NCI-H1436 treated with DMSO at 0.1 percent for 48 hours (cell line): ENCODE data around the gene LIPT2.

Source experiments
- DNase-seq: peaks from one replicate; lab custom pipeline; 2025; lab: John Stamatoyannopoulos, UW

Gene LIPT2

DNA sequence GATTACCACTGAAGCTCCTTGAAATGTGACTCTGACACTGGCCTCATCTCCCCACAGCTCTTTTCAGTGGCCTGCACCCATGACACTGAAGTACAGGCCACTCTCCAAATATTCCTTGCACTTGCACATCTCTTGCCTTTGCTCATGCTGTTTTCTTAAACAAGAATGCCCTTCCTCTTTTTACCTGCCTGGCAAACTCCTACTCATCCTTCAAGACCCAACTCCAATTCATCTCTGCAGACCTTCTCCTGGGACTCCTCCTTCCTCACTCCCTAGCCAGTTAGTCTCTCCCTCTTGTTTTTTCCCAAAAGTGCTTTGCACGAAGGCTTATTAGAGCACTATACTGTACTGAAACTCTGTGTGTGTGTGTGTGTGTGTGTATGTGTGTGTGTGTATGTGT is 28.8 kb downstream of the LIPT2 start:
- DNase-seq, result no peak

DNA sequence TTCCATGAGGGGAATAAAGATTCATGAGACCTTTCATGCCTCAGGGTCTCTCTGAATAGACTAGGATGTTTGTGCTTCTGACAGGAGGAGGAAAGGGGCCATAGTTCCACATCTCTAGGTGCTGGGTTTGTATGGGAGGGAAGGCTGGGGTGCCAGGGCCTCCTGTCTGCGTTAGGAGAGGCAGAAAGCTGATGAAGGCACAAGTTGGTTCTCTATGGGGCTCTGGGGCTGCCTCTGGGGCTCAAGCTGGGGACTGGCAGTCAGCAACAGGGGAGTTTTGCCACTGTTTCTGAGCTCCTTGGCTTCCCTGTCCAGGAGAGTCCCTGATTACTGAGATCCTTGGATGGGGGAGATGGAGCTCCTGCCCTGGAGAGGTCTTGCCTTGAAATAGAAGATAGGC is 30.3 kb downstream of the LIPT2 start:
- no peak for DNase-seq

DNA sequence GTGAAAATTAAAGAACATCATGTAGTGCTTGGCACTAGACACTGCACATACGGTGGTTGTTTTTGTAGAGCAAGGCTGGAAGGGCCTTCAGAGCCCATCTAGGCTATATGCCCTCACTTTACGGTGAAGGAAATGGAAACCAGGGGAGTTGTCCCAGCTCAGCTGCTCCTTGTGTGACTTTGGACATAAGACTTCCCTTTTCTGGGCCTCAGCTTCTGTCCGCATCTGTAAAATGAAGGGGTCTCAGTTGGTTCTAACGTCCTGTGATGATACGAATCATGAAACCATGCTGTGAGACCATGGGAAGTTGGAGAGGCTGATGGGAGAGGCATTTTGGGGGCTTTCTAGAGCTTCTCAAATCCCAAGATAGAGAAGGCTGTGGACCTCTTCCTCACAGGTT is 30.9 kb downstream of the LIPT2 start:
- no peak for DNase-seq

DNA sequence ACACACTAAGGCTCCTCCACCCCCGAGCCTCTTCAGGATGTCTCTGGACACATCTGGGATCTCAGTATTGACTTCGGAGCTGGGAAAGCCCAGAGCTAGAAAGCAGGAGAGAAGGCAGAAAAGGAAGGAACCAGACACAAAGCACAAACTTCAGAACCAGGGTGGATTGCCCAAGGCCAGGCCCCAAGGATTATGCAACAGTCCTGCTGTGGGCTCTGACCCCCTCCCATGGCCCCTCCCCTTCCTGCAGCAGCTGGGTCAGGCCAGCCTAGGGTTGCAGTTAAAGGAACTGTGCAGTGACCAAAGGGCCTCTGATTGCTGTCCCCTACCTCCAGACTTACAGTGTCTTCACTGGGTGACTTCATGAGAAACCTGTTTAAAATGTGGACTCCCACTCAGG is 31.5 kb downstream of the LIPT2 start:
- no peak for DNase-seq

DNA sequence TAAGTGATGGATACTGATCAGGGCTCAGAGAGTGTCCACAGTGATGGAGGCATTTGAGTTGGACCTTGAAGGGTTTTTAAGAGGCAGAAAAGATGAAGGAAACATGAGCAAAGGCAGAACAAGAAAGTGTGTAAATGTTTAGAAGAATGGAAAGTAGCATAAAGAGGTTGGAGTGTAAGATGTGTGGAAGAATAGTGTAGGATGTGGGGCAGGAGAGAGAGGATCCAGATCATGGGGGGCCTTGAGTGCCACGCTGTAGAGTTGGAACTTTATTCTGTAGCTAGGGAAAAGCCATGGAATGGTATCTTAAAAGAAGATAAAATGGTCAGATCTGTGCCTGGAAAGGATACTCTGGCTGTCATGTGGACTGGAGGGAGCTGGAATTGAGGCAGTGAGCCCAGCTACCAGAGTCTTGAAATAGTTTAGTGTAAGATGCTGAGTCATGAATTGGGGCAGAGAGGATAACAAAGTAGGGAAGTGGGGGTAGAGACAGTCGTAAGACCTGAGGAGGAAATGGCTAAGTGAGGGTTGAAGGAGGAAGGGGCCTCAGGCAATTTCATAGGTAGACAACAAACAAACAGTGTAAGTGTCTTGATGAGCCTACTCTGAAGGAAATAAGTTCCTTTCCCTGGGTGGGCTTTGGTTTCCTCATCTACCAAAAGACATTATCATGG is 32.9 kb downstream of the LIPT2 start:
- DNase-seq, result no peak

DNA sequence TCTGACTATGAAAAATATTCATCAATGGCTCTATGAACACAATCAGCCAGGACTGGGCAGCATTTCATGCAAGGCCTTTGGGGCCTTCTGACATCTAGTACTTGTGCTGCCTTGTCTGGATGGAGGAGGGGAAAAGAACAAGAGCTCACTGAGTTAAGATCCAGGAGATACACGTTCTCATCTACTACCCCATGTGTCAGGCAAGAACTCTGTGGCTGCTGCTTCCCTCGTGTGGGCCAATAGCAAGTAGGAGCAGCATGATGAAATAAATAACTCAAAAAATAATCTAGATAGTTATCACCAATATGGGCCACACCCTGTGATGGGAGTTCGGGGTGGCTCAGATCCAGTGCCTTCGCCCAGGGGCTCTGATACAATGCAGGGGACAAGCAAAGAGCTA is 33.5 kb downstream of the LIPT2 start:
- no peak for DNase-seq

DNA sequence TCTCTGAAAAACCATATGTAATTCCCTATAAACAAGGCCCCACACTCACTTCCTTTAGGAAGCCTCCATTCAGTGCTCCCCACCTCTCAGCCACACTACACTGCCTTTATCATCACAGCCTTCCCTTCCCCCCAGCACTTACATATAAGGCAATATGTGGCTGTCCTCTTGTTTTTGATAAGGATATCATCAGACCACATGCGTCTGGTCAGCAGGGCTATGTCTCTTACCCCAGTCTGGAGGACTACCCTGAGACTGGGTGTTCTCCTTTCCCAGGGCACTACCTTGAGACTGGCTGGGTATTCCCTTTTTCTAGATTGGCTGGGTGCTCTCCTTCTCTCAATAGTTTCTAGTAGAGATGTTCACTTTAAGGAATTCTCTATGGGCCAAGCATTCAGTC is 33.9 kb downstream of the LIPT2 start:
- DNase-seq, result no peak

DNA sequence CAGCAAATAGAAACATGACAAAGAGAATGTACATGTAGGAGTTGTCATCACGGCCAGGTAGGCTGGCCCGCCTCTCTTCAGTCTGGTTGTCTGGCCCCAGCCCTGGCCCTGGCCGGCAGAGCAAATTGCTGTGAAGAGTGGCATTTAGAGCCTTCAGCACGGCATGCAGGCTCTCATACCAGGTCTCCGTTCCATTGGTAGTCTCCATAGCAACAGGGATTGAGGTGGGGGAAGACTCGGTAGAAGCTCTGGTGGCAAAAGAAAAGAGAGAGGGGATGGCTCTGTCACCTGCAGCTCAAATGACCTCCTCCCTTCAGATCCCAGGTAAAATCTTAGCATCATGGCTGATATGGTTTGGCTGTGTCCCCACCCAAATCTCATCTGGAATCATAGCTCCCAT is 36.2 kb downstream of the LIPT2 start:
- no peak for DNase-seq

DNA sequence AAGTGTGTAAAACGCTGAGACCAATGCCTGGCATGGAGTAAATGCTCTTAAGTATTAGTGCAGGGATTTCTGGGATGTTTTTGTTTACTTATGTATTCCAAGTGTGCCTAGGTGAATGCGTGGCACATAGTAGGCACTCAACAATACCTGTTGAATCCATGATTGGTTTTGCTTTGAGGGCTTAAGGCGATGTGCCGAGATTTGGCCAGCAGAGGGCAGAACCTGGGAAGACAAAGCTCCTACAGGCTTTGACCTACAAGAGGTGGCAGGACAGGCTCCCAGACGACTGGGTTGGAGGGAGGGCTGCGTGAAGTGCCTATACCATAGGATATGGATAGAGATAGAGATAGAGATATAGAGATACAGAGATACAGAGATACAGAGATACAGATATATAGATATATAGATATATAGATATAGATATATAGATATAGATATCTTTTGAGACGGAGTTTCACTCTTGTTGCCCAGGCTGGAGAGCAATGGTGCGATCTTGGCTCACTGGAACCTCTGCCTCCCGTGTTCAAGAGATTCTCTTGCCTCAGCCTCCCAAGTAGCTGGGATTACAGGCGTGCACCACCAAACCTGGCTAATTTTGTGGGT is 40.0 kb downstream of the LIPT2 start:
- DNase-seq, result no peak

DNA sequence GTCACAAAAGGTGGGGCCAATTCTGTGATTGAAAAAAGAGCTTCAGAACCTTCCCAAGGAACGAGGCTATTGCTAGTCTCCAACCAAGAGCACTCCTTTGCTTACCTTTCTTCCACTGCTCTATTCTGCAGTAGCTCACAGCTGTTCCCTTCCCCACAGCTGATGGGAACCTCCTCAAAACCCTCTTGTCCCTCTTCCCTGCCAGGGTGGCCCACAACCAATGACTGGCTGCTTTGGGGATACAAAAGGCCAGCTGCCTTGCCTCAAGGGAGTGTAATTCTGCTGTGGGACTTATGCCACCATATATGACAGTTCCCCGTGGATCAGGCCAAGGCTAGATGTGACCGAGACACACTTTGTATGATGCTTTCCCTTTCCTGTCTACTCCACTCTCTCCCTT is 41.2 kb downstream of the LIPT2 start:
- no peak for DNase-seq

DNA sequence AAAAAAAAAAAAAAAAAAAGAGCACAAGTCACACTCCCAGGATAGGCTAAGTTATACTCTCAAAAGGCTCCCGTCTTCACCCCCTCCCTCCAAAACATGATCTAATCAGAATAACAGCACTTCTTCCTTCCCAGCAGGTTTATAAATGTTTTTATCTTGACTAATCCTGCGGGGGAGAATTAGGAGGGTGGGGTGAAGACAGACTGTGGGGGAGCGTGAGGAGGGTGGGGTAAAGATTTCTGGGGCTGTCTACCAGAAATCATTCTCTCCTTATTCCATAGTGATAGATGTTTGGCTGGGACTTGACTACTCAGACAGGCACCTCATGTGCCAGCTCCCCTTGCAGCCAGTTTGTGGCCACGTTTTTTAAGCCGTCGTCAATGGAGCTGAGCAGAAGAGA is 43.2 kb downstream of the LIPT2 start:
- no peak for DNase-seq

DNA sequence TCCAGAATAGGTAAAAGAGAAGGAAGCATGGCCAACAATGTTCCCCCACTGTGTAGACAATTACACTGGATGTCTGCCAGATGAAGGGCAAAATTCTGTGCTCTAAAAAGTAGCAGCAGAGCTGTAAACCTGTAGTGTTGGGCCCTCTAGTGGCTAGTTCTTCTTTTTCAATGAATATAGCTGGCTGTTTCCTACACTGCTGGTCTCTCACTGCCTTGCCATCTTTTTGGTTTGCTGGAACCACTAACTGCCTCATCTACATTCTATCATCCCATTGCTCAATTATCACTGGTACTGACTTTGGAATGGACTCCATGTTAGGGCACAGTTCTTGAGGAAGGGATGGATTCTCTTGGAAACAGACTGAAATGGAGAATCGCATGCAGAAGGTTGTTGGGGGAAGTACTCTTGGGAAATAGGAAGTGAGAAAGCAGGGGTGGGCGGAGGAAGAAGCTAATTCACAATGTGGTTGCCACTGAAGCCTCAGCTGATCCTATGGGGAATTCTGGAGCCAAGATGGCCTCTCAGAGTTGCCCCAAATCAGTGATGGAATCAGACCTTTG is 44.1 kb downstream of the LIPT2 start:
- peak; percentile 53 for DNase-seq

DNA sequence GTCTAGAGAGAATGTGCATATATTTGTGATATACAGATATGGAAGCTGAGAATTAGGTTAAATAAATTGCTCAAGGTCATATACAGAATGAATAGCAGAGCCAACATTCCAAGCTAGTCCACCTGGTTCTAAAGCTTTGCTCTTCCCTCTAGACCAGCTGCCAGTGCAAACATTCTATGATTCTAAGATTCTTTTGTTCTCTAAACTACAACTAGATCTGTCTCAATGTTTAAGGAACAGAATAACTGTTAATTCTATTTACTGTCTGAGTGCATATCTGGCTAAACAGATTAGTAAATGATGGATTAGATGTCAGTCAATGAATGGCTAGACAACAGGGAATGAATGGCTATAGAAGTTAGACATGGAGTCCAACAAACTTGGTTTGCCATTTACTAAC is 45.8 kb downstream of the LIPT2 start:
- DNase-seq, result no peak

DNA sequence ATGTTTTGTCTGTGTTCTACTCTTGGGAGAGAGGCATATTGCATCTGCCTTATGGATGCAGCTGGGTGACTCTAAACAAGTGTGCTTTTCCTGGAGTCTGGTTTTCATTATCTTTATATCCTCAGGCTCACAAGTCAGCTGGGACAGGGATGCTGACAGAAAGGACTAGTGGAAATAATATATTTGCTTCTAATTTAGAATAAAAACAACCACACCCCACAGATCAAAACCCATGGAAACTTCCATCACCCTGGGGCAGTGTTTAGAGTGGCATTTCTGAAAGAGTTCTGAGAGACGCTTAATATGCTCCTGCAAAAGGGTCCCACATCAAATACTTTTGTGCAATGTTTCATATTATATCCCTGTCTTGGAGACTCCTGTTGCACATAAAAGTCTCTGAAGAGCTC is 47.0 kb downstream of the LIPT2 start:
- no peak for DNase-seq

DNA sequence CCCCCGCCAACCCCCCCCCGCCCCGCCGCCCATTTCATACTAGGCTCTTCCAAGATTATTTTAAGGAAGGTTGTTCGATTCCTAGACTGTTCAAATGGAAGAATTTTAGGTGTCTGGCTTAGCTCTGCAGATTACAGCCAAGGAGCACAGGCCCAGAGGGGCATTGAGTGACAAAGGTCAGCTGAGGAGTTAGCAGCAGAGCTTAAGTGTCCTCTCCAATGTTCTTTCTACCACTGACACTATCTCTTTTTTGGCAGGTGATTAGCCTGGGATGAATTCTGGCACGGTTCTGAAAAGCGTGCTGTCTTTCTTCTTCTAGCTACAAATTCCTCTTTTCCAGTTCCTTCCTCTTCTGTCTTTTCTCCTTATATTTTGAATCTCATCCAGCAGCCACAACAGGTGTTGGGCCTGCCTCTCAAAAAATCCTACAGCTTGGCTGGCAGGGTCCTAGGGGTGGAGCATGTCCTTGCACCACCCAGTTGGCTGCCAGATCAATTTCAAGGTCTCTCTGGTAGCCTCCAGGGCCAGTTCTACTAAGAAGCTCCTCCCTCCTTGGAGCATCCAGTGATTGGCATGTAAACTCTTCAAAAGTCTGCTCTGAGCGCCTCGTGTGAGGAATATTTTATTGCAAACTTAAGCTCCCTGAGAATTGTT is 49.2 kb downstream of the LIPT2 start:
- DNase-seq, result no peak

DNA sequence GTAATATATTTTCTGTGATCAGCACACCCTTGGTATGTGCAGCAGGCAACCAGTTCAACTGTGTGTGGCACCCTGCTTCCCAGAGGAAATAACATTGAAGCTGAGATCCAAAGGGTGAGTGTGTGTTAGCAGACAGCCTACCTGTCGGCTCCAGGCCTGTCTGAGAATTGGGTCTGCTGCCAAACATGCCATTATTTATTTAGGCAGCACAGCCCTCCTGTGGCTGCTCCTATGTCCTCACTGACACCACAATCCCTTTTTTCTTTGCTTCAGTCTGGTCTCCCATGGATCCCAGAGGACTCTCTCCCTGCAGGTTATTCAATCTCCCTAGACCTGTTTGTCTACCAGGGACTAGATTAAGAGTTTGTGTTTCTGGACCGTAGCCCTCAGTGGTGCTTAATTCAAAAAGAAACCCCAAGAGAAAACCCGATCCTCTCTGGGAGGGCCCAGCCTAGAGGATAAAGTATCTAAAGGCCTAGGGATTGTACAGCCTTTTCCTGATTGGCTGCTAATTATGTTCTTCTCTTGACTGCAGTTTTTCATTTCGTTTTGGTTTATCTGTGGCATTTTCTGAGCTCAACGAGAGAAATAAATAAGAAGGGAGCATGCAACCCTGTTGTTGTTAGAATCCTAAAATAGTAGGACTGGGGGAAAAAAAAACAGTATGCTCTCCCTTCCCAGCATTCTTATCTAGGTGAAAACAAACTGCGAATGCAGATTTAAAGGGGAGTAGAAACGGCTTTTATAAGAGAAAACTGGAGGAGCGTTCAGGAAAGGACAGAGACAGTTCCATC is 50.3 kb downstream of the LIPT2 start:
- DNase-seq, result peak; percentile 45

DNA sequence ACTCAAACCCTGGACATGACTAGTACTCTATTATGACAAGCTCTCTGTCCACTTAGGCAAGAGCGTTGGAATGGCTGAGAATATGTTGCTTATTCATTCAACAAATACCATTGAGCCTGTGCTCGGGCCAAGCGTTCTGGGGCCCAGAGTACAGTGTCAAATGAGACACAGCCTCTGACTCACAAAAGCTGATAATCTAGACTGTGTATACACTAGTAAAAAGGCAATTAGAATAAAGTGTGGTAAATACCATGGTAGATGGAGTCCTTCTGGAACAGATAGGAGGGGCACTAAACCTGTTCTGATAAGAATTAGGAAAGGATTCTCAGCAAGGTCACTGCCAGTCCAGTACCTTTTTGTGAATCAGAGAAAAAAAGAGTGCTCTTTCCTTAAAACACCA is 50.9 kb downstream of the LIPT2 start:
- DNase-seq, result no peak
